GM12801 (cell line): ENCODE data around the gene LSAMP.

ENCODE experiments used
- CTCF ChIP-seq: IDR thresholded peaks from one replicate; pipeline ENCODE4 v1.5.1; 2011; ENCODE audit warnings: control low read depth; ENCODE audit not compliant: insufficient read length; ENCODE audit errors: extremely low read depth

LSAMP gene

GRCh38 chr3:116148881-116149851 is 296.1 kb downstream of the LSAMP start:
- TF ChIP-seq CTCF = no peak

GRCh38 chr3:116145613-116146012 is 299.7 kb downstream of the LSAMP start:
- TF ChIP-seq CTCF = no peak

- TF ChIP-seq CTCF = no peak
Observed at GRCh38 chr3:116141724-116142123, 303.6 kb downstream of the LSAMP start.

- no peak for TF ChIP-seq CTCF
Observed at GRCh38 chr3:116140100-116140689, 305.1 kb downstream of the LSAMP start.

- TF ChIP-seq CTCF = no peak
Observed at GRCh38 chr3:116139641-116140040, 305.6 kb downstream of the LSAMP start.

- TF ChIP-seq CTCF = no peak
Observed at GRCh38 chr3:116135457-116136085, 309.7 kb downstream of the LSAMP start.
